Measurements from ENCODE around the gene ZNF782.

- TF ChIP-seq CTCF (IDR thresholded peaks at IDR 0.05; ENCODE audit: low read length): no peak
- TF ChIP-seq EZH2 (IDR thresholded peaks at IDR 0.05; ENCODE audit: borderline replicate concordance, low read length): no peak
Measured at GRCh38 chr9:96883922-96884321, 29.6 kb upstream of the ZNF782 start.

All from OCI-LY1 (cell line).